HG03521 (cell line): ENCODE measurements around the gene MC1R.
"Not testable (repeated sequence)": the region's sequence is repeated elsewhere in the genome, so short reads cannot be mapped to it uniquely, and the experiment has no call there.

Experiments used
- ATAC-seq: cut with Tn5 transposase; IDR thresholded peaks from one replicate; pipeline ENCODE4 v1.9.1; 2021; ENCODE audit warnings: mild to moderate bottlenecking, moderate library complexity; ENCODE audit not compliant: unreplicated experiment

Gene MC1R

GRCh38 chr16:89918453-89919347, at the start of gene MC1R:
MC1R (plus strand) TSS chr16:89918862; CDS start chr16:89919259, 397 bp downstream.
- no peak for ATAC-seq

- no peak for ATAC-seq
Observed at GRCh38 chr16:89869911-89870310, 48.8 kb upstream of the MC1R start.

GRCh38 chr16:89870440-89870839, 48.2 kb upstream of the MC1R start:
- ATAC-seq = no peak

GRCh38 chr16:89871895-89872294, 46.8 kb upstream of the MC1R start:
- ATAC-seq = no peak

GRCh38 chr16:89873109-89873971, 45.3 kb upstream of the MC1R start, which contains the start of gene TCF25:
TCF25 (plus strand) TSS chr16:89873592; CDS start chr16:89873668, 76 bp downstream.
- peak; percentile 25 for ATAC-seq

- peak; percentile 67 for ATAC-seq
Observed at GRCh38 chr16:89873972-89874689, 44.5 kb upstream of the MC1R start.

GRCh38 chr16:89879123-89879522, 39.5 kb upstream of the MC1R start:
- not testable (repeated sequence) for ATAC-seq

GRCh38 chr16:89880477-89881367, 37.9 kb upstream of the MC1R start:
- no peak for ATAC-seq

GRCh38 chr16:89881368-89881730, 37.3 kb upstream of the MC1R start:
- ATAC-seq = no peak

GRCh38 chr16:89883346-89884040, 35.2 kb upstream of the MC1R start:
- no peak for ATAC-seq

- no peak for ATAC-seq
Observed at GRCh38 chr16:89884041-89884421, 34.6 kb upstream of the MC1R start.

GRCh38 chr16:89887243-89887642, 31.4 kb upstream of the MC1R start:
- no peak for ATAC-seq

- no peak for ATAC-seq
Observed at GRCh38 chr16:89890200-89890599, 28.5 kb upstream of the MC1R start.

- no peak for ATAC-seq
Observed at GRCh38 chr16:89890886-89891657, 27.6 kb upstream of the MC1R start.

- no peak for ATAC-seq
Observed at GRCh38 chr16:89892055-89892630, 26.5 kb upstream of the MC1R start.

- no peak for ATAC-seq
Observed at GRCh38 chr16:89892635-89893034, 26.0 kb upstream of the MC1R start.

- no peak for ATAC-seq
Observed at GRCh38 chr16:89893642-89894548, 24.8 kb upstream of the MC1R start.
